Epithelial cell of proximal tubule (primary cell): ENCODE results near the gene SP4. TPM values are rescaled to one million over a fixed set of nuclear protein-coding genes. Genes with fewer than 3 reads are reported as not detected.

Experiments used
- DNase-seq: peaks from one replicate; pipeline ENCODE4 v3.0.0-alpha.2; 2011; ENCODE audit warnings: low read depth
- H3K4me3 ChIP-seq: 2 replicates; pipeline ENCODE4 v1.5.1; 2011; ENCODE audit warnings: low read depth, mild to moderate bottlenecking, low read length
- CTCF ChIP-seq: conservative IDR thresholded peaks from 2 replicates; pipeline ENCODE4 v1.5.1; 2012; ENCODE audit warnings: low read depth, mild to moderate bottlenecking, low read length
- total RNA-seq: library from RNA; depleted of rRNA; stranded (reverse); fragments of >200 nt; gene quantifications from 2 replicates; pipeline ENCODE4 v1.2.3, GENCODE V29; 2015

SP4 gene
- total RNA-seq, 1 donor from 2014 or later = 3.3 TPM

DNA sequence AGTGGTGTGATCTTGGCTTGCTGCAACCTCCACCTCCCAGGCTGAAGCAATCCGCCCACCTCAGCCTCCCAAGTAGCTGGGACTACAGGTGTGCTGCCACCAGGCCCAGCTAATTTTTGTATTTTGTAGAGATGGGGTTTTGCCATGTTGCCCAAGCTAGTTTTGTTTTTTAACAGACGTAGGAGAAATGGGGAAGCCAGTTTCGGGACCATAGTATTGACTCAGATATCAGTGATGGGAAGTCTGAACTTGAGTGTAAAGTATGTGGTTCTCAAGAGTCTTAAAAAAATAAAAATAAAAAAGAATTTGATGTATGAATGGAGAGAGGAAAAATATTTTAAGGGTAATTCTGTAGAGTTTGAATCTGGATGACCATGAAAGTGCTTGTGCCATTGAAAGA lies 34.2 kb downstream of the SP4 start:
- H3K4me3 ChIP-seq = no peak overlapping the region

DNA sequence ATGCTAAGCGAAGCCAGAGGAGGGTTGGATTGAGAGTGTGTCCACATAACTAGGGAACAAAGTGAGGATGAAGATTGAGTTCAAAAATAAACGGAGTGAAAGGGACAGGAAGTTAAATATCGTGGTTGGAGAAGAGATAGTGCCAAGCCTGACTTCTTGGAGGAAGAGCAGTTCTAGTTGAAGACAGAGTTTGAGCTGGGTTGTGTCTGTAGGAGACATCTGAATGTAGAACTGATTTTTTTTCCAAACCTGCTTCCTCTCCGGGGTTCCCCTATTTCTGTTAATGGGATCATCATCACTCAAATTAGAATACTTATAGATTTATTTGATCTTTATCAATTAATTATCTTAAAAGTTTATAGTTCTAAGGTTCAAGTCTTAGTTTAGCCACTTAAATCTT lies 35.6 kb downstream of the SP4 start:
- no peak for DNase-seq
- no peak overlapping the region for H3K4me3 ChIP-seq
- TF ChIP-seq CTCF = no peak

More for the DNA sequence above, 34.2 kb downstream of the SP4 start:
- DNase-seq = no peak
- TF ChIP-seq CTCF = no peak

DNA sequence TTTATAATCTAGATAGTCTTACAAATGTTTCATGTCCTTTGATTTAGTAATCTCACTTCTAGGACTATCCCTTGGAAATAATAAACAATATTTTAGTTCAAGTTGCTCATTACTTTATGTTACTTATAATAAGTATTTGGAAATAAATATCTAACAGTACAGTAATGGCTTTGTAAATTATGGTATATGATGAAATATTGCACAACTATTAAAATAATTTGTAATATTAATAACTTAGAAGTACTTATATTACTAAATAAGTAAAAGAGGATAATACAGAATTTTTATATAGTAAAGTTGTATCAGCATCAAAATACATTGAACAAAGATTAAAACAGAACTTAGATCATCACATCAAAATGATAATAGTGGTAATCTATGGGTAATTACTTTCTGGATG lies 41.1 kb downstream of the SP4 start:
- TF ChIP-seq CTCF = no peak
- H3K4me3 ChIP-seq = no peak overlapping the region
- DNase-seq = no peak

- no peak for DNase-seq
- H3K4me3 ChIP-seq = no peak overlapping the region
- no peak for TF ChIP-seq CTCF
These were observed 42.0 kb downstream of the SP4 start for GRCh38 chr7:21469894-21470293.

GRCh38 chr7:21472029-21472428 lies 44.1 kb downstream of the SP4 start:
- TF ChIP-seq CTCF = no peak
- no peak for DNase-seq
- H3K4me3 ChIP-seq = no peak overlapping the region

DNA sequence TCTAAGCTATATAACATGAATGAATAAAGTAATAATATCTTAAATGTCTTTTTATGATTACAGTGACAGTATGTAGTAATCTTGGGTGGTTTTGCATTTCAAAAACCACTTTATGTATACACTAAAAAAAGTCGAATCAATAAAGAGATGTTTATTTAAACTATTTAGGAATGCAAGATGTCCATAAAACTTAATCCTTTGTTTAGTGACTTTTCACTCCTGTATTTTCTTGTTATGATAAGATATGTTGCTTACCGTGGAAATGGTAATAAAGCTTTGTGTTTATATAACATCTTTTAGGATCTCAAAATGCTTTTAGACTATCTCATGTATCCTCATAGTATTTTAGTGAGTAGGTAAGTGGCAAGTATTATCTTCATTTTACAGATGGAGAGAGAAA lies 48.5 kb downstream of the SP4 start:
- H3K4me3 ChIP-seq = no peak overlapping the region
- DNase-seq = no peak
- no peak for TF ChIP-seq CTCF

DNA sequence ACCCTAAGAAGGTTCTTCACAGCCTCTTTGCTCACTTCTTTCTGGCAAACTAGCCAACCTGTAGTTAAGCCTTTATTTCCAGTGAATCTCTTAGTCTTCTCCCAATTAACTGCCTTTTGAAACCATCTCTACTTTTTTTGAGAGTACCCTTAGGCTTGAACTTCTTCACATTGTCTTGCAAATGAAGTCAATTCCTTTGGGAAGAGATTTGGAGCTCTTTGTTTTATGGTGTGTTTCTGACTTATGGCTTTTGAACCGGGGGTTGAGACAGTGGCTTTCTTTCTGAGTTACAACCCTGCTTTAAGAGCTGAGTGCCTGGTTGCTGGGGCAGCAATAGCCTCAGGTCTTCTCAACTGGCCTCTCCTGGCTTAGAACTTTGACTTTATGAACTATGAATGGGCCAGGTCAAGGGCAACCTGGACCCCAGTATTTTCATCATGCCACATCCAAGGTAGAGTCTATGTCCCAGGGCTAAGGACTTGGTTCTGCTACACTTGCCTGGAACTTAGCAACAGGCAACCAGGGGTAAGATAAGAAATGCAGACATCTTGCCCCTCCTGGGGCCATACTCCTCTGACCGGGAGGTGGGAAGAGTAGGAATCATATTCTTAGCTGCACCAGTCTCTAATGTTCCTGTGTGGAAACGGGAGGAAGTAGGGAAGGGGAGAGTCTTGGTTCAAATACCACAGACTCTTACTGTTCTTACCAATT lies 53.0 kb downstream of the SP4 start:
- H3K4me3 ChIP-seq = no peak overlapping the region
- no peak for TF ChIP-seq CTCF
- DNase-seq = no peak
